Stimulated activated CD8-positive, alpha-beta memory T cell treated with anti-CD3 and anti-CD28 coated beads, Interleukin-4, amount 100 ng/mL, for 4 hours (primary cell): Measurements from ENCODE around the gene ITSN2.

ENCODE experiments used
- DNase-seq, 2 donors: peaks; one replicate each; pipeline ENCODE4 v3.0.0-alpha.2; 2020; ENCODE audit warnings: low read depth in 2 of 2, low spot score in 1 of 2

ITSN2 gene

DNA sequence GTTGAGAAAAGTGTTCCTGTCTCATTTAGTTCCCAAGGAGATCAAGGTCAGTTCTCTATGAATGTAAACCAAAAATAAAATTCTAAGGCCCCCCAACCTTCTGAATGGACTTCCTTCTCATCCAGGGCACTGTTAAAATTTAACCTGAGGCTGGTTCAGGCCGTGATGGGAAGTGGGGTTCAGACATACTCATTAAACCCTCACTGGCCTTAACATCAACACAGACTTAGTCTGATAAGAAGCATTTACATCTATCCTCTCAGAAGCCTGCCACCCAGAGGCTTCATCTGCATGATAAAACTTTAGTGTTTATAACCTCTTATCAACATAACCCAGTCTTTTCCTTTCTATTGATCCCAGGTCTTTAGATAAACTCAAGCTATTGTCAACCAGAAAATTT, 22.4 kb downstream of the ITSN2 start:
- no peak for DNase-seq

DNA sequence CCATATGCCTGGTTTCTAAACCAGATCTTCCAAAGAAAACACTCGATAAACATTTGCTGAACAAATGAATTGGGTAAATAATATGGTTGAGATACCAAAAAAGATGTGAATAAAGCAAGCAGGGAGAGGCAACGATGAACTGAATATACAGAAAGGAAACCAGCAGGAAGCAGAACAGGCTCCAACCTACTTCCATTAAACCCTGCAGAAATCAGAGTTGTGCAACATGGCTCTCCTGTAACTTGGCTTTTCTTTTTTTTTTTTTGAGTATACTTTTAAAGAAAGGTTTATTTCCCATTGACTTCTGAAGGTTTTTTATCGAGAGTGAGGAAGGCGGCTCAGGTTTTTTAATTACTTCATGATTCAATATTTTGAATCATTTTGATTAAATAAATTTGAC, 23.5 kb downstream of the ITSN2 start:
- DNase-seq, result no peak

DNA sequence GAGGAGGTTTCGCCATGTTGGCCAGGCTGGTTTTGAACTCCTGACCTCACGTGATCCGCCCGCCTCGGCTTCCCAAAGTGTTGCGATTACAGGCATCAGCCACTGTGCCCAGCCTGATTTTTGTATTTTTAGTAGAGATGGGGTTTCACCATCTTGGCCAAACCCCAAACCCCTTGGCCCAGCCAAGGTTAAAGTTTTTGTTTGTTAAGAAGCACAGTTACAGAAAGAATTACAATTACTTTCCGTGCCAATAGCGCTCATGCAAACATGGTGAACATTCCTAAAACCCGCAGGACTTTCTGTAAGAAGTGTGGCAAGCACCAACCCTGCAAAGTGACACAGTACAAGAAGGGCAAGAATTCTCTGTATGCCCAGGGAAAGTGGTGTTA, 26.1 kb downstream of the ITSN2 start:
- no peak for DNase-seq

DNA sequence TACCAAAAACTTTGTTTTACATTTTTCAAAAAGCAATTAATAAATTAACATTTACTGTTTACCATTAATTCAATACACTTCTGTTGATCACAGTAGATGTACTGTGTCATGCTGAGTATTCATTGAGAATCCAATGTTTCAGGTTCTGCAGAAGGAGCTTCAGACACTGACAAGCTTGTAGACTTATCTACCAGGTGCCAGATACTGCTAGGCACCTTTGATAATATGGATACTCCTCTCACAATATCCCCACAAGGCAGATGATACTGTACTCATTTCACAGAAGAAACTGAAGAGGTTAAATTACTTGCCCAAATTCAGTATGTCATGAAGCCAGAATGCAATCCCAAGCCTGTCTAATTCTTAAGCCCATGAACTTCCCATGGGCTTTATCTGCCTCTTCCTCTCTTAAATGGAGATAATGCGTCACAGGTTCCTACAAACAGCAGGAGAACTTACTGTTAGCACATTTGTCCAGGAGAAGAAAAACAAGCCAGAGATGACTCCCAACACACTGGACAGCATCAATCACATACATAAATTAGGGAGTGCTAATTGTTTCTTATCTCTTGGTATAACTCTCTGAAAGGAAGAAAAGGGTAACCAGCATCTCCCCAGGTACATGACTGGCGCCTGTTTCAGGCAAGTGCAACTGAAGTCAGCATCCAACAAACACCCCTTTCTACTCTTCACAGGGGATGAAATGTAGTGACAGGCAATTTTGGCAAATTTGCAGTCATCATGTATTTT, 27.4 kb downstream of the ITSN2 start:
- DNase-seq, result no peak

DNA sequence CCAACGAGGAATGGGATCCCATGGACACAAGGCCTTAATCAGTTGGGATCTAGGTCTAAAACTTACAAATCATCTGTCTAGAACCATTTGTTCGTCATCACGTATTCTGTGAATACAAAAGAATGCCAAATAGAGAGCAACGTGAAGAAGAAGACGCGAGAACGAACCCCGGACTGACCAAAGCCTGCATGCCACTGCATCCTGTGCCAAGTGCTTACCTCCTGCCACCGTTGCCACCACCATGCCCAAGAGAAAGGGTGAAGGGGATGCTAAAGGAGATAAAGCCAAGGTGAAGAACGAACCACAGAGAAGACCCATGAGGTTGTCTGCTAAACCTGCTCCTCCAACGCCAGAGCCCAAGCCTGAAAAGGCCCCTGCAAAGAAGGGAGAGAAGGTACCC, 30.2 kb downstream of the ITSN2 start:
- DNase-seq, result no peak

DNA sequence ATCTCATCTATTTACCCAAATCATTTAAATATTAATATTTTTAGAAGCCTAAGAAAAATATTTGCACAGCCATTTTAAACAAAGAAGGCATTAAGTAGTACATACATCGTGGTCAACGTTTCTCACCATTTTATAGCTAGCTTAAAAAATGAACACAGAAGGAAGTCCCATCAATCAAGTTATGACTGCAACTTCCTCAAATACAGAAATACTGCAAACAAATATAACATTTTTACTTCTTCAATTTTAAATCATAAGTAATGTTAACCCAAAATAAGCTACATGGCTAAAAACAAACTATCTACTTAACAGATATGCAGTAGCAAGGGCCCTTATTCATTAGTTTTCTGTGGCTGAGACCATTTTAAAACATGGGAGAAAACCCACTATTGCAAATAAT, 30.6 kb downstream of the ITSN2 start:
- no peak for DNase-seq

DNA sequence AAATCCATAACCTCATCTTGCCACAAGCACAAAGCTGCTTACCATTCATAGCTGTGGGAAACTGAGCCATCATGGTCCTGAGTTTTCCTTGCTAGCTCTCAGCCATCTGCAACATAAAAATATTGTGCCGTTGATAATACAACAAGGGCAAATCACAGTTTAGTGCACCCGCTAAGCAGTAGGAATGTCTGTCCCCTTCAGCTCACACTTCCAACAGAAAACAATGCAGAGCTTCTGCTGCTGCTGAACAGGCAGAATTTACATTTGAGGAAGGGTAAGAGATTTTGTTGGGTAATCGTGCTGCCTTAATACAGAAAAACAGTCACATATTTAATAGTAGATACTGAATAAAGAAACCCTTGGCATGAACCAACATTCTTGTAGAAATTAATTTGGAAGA, 32.3 kb downstream of the ITSN2 start:
- DNase-seq, result no peak

DNA sequence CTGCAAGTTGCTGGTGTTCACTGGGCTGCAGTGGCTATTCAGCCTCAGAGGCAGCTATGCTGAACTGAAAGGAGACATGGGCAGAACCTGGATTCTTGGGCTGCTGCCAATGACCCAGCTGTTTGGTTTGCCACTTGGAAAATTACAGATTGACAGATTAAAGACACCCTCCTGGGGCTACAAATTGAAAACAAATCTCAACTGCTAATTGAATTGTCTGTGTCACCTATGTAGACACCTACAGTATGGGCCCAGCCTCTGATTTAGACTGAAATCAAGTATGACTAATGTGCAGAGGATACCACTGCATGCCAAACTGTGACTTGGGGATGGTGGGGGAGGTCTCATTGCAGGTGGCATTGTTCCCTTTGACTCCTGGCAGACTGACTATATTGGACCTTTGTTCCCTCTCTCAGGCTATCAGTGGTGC, 42.8 kb downstream of the ITSN2 start:
- DNase-seq, result no peak

DNA sequence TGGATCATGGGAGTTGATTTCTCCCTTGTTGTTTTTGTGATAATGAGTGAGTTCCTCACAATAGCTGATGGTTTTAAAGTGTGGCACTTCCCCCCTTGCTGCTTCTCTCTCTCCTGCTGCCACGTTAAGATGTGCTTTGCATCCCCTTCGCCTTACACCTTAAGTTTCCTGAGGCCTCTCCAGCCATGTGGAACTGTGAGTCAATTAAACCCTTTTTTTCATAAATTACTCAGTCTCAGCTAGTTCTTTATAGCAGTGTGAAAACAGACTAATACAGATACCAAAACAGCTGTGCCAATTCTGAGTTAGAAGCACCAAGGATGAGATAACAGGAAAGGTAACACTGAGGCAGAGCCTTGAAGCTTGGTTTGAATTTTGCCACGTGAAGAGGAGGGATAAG, 44.7 kb downstream of the ITSN2 start:
- DNase-seq, result no peak

DNA sequence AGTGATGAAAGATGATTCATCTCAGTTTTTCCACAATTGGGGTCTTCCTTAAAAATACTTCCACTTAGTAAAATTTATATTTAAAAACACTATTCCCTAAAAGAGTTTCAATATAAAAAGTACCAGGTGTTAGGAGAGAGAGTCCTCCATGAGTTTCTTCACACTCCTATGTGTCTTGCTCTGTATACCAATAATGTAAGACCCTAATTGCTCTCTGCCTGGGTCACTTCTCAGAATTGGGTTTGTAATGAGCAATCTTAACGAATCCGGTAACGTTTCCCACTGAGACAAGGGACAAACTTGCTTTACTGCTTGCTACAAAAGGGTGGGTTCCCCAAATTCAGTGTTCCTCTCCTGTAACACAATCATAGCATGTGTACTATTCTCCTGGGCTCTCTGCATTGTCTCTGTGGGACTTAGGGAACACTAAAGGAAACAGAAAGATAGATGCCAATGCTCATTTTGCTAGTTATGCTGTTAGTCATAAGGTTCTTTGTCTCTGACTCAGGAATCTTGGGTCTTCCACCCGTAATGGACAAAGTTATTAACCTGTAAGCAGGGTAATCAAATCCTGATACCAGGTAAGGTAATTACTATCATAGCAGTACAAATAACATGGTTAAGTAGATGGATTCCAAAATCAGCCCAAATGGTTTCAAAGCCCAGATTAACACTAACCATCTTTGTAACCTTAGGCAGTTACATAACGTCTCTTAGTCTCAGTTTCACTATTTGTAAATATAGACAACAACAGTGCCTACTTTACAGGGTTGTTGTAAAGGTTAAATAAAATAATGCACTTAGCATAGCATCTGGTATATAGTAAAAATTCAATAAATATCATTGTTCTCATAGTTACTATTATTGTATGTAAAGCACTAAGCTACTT, 46.3 kb downstream of the ITSN2 start:
- no peak for DNase-seq

DNA sequence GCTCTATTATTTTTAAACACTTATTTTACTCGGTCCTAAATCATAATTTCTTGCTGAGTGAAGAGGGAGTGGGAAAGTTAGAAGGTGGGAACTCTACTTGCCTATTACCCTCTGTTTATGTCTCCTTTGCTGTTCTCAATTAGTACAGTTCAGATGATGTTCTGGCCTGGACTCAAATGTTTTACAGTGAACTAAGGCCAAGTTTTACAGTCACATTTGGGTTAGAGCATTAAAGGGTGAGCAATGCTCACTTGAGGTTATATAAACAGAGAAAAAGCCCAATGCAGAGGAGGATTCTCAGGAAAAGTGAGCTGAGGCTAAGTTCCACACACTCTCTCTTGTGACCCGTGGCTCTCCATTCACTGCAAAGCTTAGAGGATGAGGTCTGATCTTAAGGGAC, 52.4 kb downstream of the ITSN2 start:
- DNase-seq, result no peak

DNA sequence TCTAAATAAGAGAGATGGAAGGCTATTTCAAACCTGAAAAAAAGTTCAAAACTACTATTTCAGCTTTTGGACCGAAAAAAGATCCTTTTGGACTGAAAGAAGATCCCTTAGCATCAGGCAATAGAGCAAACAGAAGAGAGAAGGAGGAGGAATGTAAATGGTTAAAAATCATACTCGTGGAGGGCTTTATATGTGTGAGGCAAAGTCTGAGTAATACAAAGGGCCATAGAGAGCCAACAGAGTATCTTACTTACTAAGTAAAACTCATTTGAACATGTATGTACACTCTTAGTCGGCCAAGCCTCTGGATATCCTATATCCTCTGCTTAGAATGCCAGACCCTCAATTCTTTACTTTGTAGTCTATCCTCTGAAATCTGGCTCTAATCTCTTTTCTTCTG, 55.7 kb downstream of the ITSN2 start:
- DNase-seq, result no peak

DNA sequence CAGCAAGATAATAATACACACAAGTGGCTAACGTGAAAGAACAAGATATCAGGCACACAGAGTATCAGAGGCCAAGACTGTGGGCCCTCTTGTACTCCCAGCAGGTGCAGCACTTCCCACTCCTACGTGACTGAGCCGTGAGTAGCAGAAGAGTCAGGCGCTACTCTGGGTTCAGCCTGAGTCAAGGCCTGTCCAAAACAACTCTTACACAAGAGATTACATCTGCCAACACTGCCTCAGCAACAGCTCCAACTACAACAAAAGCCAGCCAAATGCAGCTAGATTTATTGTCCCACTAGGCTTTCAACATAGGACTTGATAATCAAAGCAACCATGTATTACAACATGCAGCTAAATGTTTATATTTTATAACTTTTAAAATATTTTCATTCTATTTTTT, 56.2 kb downstream of the ITSN2 start:
- no peak for DNase-seq

DNA sequence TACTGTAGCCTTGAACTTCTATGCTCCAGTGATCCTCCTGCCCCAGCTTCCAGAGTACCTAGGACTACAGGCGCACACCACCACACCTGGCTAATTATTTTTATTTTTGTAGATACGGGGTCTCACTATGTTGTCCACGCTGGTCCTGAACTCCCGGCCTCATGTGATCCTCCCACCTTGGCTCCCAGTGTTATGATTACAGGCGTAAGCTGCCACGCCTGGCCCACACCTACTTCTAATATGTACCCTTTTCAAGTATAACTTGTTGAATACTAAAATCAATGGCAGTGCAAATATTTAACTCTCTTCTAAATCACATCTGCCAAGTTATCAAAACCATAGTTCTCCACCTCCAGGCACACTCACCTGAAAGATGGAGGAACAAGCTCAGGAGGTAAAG, 58.7 kb downstream of the ITSN2 start:
- no peak for DNase-seq

DNA sequence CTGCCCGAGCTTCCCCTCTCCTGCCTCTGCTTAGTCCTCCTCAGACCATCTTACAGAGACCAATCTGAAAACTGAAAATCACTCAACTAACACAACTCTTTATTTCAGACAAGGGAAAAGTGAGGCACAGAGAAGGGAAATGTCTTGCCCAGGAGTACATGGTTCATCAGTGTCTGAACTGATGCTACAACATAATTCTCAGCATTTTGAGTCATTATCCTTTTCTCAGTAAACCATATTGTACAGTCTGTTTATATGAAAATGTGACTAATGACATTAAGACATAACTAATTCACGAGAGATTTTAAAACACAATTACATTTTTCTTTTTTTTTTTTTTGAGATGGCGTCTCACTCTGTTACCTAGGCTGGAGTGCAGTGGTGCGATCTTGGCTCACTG, 62.7 kb downstream of the ITSN2 start:
- DNase-seq, result no peak

DNA sequence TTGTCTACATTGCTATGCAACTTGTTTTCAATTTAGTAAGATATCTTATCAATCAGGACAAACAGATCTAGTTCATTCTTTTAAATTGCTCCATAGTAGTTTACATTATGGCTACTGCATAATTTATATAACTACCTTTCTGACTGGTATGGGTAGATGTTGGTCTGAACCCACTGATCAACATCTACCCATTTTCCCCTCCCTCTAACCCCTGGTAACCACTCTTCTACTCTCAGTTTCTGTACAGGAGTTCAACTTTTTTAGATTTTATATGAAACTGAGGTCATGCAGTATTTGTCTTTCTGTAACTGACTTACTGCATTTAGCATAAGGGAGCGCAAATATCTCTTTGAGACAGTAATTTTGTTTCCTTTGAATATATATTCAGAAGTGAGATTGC, 73.2 kb downstream of the ITSN2 start:
- no peak for DNase-seq

DNA sequence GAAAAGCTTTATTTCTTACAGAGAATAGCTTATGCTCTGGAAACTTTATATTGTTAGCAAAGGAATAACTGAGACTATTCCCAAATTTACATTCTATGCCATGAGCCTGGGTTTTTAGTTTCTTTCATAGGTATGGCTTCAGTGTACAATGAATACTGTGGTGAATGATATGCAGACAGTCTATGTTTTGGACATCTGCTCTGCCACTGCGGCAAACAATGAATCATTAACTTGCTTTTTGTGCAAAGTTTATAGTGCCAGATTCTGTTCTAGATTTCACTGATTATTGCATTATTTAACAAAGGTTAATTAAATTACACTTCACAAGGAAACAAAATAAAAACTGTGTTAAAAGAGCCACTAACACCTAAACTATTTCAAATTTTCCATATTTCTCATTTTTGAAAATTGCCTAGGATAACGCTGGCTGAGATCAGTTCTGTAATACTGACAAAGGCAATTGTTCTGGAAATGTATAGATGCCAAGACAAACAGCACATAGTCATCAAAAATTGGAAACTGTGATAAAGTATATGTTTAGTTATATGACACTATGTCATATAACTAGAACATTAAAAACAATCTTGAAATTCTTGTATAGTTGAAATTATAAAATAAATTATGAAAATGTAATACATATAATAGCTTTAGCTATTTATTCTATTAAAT, 74.7 kb downstream of the ITSN2 start:
- DNase-seq, result no peak

DNA sequence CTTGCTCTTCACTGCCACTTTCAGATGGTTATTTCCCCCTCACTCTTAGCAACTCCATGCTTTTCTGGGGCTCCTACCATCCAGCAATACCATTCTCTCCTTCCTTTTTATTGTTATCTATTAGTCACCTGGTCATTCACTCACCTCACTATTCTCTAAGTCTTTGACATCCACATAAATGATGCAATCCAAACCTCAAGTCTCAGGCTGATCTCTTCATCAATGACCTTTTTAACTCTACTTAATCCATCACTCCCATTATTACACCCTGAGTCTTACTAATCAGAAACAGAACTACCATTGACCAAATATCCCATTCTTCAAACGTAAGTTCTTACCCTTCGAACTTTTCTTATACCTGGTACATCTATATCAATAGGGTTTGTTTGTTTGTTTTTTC, 79.7 kb downstream of the ITSN2 start:
- DNase-seq, result no peak

DNA sequence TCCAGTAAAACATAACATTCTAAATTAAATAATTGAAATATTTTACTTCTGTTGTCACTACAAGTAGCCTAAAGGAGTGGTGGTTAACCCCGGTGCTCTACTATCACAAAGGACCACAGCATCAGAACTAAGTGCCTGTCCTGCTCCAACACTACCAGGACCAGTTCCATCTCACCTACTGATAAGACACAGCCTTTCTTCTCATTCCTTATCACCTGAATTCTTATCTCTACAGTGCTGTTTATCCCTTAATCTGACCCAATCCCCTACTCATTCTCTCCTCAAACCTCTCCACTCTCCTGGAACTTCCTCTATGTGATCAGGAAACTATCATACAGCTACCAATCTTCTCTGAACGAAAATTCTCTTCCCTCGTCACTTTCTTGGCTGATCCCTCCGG, 80.2 kb downstream of the ITSN2 start:
- DNase-seq, result no peak

DNA sequence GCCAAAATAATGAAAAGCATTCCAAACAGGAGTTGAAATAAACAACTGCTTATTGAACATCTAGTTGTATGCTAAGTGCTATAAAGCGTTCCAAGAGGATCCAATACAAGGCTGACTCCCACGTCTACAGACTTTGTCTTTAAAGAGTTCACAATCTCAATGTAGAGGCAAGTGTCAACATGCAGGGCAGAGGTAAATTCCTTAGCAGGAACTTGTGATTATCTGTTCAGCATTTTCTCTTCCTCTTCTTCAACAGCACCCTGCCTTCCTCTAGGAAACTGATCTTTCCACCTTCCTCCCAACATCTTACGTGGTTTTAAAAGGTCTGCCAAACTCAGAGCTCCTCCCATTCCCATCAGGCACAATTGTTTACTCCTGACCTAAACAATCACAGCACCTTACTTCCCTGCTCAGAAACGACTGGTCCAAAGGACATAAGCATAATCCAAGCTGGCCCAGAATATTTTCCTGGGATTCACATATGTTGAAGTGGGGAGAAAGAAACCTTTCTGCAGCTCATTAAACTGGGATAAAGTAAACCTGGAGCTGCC, 83.9 kb downstream of the ITSN2 start:
- no peak for DNase-seq

DNA sequence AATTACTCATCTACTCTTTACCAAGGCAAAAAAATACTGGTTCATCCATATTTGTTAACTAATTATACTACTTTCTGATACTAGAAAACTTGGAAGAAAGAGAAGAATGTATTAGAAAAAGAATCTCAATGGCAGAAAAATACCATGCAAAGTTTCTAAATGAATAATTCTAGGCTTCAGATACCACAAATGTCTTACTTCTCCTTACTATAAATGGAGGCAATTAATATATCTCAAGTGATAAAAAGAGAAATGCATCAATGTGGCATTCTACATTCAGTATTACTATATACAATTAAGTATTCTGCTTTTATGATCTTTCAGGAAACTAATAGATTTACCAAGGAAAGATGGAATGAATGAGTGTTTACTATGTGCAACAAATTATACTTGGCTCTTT, 85.5 kb downstream of the ITSN2 start:
- no peak for DNase-seq

DNA sequence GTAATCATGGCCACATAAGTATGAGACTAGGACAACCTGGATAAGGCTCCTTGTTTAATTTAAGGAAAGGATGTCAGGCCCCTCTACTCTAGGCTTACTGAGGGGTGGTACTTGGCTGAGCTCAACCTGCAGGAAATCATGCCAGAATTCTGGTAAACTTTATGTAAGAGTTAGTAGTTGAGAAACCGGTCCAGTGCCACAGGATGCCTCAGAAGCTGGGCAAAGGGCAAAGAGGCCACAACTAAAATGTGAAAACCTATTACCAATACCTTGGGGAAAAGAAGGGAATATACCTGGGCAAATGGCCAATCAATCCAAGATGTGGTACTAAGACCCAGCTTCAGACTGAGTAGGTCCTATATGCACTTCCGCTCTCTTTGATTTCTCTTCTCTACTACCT, 86.7 kb downstream of the ITSN2 start:
- no peak for DNase-seq
